ENCODE results near the gene MAPK7.

The MAPK7 gene

DNA sequence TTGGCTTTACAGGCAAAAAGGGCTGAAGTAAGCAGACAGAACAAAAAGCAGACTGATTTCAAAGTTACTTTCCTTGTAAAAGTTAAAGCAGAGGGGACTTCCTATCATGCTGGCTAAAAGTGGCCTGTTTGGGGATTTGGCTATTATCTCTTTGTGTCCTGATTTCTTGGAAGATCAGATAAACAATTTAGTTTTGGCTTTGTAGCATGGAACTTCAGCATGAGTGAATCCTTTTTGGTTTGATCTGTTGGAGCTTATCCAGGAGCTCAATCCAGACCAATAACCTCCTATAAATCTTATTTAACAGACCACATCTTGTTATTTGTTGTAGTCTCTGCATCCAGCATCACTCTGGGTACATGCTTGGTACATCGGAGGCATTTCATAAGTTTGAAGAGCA is 23.9 kb downstream of the MAPK7 start:
- no peak for FAIRE-seq
- DNase-seq (ENCODE audit: insufficient read length, low spot score): no peak
- TF ChIP-seq, protein P1, sequence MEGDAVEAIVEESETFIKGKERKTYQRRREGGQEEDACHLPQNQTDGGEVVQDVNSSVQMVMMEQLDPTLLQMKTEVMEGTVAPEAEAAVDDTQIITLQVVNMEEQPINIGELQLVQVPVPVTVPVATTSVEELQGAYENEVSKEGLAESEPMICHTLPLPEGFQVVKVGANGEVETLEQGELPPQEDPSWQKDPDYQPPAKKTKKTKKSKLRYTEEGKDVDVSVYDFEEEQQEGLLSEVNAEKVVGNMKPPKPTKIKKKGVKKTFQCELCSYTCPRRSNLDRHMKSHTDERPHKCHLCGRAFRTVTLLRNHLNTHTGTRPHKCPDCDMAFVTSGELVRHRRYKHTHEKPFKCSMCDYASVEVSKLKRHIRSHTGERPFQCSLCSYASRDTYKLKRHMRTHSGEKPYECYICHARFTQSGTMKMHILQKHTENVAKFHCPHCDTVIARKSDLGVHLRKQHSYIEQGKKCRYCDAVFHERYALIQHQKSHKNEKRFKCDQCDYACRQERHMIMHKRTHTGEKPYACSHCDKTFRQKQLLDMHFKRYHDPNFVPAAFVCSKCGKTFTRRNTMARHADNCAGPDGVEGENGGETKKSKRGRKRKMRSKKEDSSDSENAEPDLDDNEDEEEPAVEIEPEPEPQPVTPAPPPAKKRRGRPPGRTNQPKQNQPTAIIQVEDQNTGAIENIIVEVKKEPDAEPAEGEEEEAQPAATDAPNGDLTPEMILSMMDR (IDR thresholded peaks at IDR 0.05; ENCODE audit: insufficient read depth, missing control alignments): no peak

DNA sequence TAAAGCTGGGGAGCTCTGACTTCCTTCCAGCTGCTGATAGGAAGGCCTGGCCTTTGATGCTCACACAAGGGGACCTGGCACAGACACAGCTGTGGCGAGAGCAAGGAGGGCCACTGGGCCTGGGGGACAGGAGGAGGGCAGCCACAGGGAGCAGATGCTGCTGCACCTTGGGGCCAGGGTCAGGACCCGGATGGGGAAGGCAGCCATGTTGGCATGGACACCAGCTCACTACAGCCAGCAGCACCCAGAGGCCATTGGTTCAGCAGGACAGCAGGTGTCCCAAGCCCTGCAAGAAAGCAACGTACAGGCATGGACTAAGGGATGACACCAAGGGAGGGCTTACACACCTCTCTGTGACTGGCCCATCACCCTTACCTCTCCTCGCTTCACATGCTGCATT is 24.7 kb downstream of the MAPK7 start:
- no peak for DNase-seq (ENCODE audit: insufficient read length, low spot score)
- TF ChIP-seq, protein P1 (IDR thresholded peaks at IDR 0.05; ENCODE audit: insufficient read depth, missing control alignments): no peak
- FAIRE-seq: no peak

DNA sequence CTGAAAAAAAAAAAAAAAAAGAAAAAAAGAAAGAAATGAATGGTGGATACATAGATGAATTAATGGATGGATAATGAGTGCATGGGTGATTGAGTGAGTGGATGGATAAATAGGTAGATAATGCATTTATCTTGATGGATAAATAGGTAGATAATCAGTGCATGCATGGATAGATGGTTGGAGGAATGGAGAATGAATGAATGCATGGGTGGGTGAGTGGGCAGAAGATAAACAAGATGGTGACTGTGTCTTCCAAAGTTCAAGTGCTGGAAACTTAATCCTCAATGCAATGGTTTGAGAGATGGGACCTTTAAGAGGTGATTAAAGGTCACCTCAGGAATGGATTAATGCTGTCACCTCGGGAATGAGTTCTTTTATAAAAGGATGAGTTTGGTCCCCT is 26.0 kb downstream of the MAPK7 start:
- TF ChIP-seq, protein P1 (IDR thresholded peaks at IDR 0.05; ENCODE audit: insufficient read depth, missing control alignments): no peak
- DNase-seq (ENCODE audit: insufficient read length, low spot score) (no peak), FAIRE-seq (no peak)

DNA sequence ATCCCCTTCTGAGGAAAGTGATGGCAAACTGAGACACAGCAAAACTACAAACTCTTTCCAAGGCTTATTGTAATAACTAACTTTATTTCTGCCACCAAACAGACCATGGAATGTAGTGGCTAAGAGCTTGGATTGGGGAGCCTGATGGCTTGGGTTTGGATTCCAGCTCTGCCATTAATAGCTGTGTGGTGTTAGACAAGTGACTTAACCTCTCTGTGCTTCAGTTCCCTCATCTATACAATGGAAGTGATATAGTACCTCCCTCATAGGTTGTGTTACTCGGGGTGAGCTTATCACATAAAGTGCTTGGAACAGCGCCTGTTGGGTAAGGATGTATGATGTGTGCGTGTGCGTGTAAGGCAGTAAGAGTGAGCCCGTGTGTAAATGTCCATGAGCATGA is 26.8 kb downstream of the MAPK7 start:
- FAIRE-seq (no peak), DNase-seq (ENCODE audit: insufficient read length, low spot score) (no peak)
- TF ChIP-seq, protein P1 (IDR thresholded peaks at IDR 0.05; ENCODE audit: insufficient read depth, missing control alignments): no peak

DNA sequence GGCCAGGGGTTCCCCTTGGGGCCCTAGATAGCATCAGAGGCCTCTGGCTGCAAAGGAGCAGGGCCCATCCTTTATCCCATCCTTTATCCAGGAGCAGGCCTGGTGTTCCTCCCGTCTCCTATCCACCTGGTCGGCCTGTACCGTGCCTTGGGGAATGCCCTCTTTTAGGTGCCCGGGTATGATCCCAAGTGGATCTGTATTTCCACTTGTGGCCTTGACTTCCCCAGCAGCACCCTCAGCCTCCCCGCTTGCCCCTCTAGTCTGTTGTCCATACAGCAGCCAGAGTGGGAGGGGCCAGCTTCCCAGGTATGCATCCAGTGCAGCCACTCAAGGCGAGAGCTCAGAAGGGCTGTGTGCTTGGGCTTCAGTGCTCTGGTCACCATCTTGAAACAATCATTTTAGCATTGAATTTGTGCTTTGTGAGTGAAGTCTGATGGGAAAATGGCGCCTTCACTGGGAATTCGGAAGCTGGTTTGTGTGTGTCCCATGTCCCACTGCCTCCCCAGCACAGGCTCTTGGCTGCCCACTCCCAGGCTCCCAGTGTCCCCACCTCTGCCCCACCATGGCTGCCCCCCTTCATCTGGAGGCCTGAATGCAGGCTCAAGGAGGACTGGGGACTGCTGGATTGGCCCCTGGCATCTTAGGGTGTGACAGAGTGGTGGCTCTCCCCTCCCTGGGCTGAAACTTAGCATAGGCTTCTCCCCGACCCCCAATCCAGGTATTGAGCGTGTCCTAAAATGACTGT is 29.5 kb downstream of the MAPK7 start:
- TF ChIP-seq, protein P1 (IDR thresholded peaks at IDR 0.05; ENCODE audit: insufficient read depth, missing control alignments): no peak
- FAIRE-seq (no peak), DNase-seq (ENCODE audit: insufficient read length, low spot score) (peak; percentile 1)

DNA sequence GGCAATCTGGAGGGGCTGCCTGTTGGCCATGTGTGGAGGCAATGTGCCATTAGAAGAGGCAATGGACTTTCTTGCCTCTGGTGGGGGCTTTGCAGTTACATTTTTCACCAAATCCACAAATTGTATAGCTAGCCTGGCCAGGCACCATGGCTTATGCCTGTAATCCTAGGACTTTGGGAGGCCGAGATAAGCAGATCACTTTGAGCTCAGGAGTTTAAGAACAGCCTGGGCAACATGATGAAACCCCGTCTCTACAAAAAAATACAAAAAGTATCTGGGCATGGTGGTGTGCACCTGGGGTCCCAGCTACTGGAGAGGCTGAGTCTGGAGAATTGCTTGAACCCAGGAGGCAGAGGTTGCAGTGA is 30.0 kb downstream of the MAPK7 start:
- no peak for FAIRE-seq
- TF ChIP-seq, protein P1 (IDR thresholded peaks at IDR 0.05; ENCODE audit: insufficient read depth, missing control alignments): no peak
- DNase-seq (ENCODE audit: insufficient read length, low spot score): no peak

DNA sequence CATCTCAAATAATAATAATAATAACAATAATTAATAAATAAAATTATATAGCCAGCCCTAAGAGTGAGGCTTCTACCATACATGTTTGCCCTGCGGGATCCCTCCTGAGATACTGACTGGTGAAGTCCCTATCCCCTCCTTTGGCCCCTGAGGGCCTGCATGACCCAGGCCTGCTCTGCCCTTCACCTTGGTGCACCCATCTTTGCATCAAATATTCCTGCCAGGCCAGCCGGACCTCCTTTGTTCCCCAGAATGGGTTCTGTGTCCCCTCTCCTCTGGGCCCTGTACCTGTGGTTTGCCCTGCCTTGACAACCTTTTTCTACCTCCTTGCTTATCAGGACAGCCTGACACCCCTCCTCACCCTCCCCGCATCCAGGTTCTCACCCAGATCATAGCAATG is 30.8 kb downstream of the MAPK7 start:
- TF ChIP-seq, protein P1 (IDR thresholded peaks at IDR 0.05; ENCODE audit: insufficient read depth, missing control alignments): no peak
- FAIRE-seq (no peak), DNase-seq (ENCODE audit: insufficient read length, low spot score) (no peak)
